A549 (cell line): ENCODE measurements around the gene PRKD2. TPM values are rescaled to one million over a fixed set of nuclear protein-coding genes. Genes with fewer than 3 reads are reported as not detected.

Experiments used
- ATAC-seq, 2 experiments: fragments of 200-7000 bp in 1 of 2; fragments of >200 bp in 1 of 2; cut with Nextera tagmentation in 1 of 2; cut with Tn5 transposase in 1 of 2; 3 replicates each; pipeline versions ENCODE4 v1.8.0 to v1.9.1; 2018 to 2020; ENCODE audit warnings: mild to moderate bottlenecking in 1 of 2, moderate library complexity in 1 of 2
- CTCF ChIA-PET: fragments of 300-600 bp; sonication (Branson Sonifier 250); formaldehyde crosslinking; extraction: SDS; loops from one replicate; lab custom pipeline; 2021; ENCODE audit warnings: antibody characterized with exemption, inconsistent platforms; lab: Yijun Ruan, JAX
- POLR2A ChIA-PET: fragments of 350-600 bp; formaldehyde crosslinking; extraction: SDS; loops from one replicate; lab custom pipeline; 2021; ENCODE audit warnings: antibody characterized with exemption, inconsistent platforms; lab: Yijun Ruan, JAX
- DNase-seq, 2 experiments: peaks; one replicate each; pipeline versions ENCODE4 v3.0.0 to v3.0.0-alpha.2; 2011 to 2016; ENCODE audit warnings: low read depth in 1 of 2, low spot score in 1 of 2
- FAIRE-seq: peaks from 2 replicates; lab custom pipeline; 2011; peaks lifted over from hg19 to GRCh38; lab: Jason Lieb, UNC
- H3K27ac ChIP-seq, 2 experiments: fragments of >200 bp; sonication (Bioruptor Twin); formaldehyde crosslinking; 3 replicates each; pipeline ENCODE4 v1.5.1; 2016 to 2017
- H3K4me1 ChIP-seq: fragments of >200 bp; sonication (Bioruptor Twin); formaldehyde crosslinking; 3 replicates; pipeline ENCODE4 v1.6.1; 2016
- H3K4me2 ChIP-seq: fragments of >200 bp; sonication (Bioruptor Twin); formaldehyde crosslinking; 3 replicates; pipeline ENCODE4 v1.6.1; 2016
- H3K4me3 ChIP-seq: fragments of >200 bp; sonication (Bioruptor Twin); formaldehyde crosslinking; 3 replicates; pipeline ENCODE4 v1.5.1; 2016
- H3K9me3 ChIP-seq: fragments of >200 bp; sonication (Bioruptor Twin); formaldehyde crosslinking; 3 replicates; pipeline ENCODE4 v1.6.1; 2016
- BHLHE40 ChIP-seq: IDR thresholded peaks from 2 replicates; pipeline ENCODE4 v1.6.1; 2012; ENCODE audit warnings: low read depth, low read length, inconsistent platforms
- EP300 ChIP-seq, 2 experiments: fragments of >200 bp; sonication (Bioruptor Twin); formaldehyde crosslinking; IDR thresholded peaks; 2 replicates in 1 of 2; 3 replicates in 1 of 2; pipeline ENCODE4 v1.6.1; 2016 to 2017
- FOSB ChIP-seq: fragments of 250-450 bp; sonication (Bioruptor Pico); IDR thresholded peaks from 2 replicates; pipeline ENCODE4 v1.5.0; 2020; ENCODE audit warnings: mild to moderate bottlenecking, moderate library complexity
- HDAC2 ChIP-seq: fragments of 200-600 bp; sonication (generic); IDR thresholded peaks from 2 replicates; pipeline ENCODE4 v1.6.1; 2016
- HOXB5 ChIP-seq: fragments of 250-450 bp; sonication (Bioruptor Pico); IDR thresholded peaks from 2 replicates; pipeline ENCODE4 v1.5.0; 2020; ENCODE audit warnings: mild to moderate bottlenecking, moderate library complexity
- JUN ChIP-seq, 2 experiments: fragments of >200 bp; sonication (Bioruptor Twin); formaldehyde crosslinking; IDR thresholded peaks; 2 replicates in 1 of 2; 3 replicates in 1 of 2; pipeline ENCODE4 v1.6.1; 2016 to 2017
- JUNB ChIP-seq: fragments of >200 bp; sonication (Bioruptor Twin); formaldehyde crosslinking; IDR thresholded peaks from 2 replicates; pipeline ENCODE4 v1.6.1; 2016
- KDM5A ChIP-seq: fragments of 200-600 bp; sonication (generic); IDR thresholded peaks from 2 replicates; pipeline ENCODE4 v1.6.1; 2016; ENCODE audit warnings: antibody characterized with exemption, mild to moderate bottlenecking
- NFE2L2 ChIP-seq: fragments of 150-350 bp; conservative IDR thresholded peaks from 2 replicates; pipeline ENCODE4 v1.6.1; 2014; ENCODE audit warnings: low read length
- RNF2 ChIP-seq: fragments of 200-600 bp; sonication (generic); IDR thresholded peaks from 2 replicates; pipeline ENCODE4 v1.6.1; 2016; ENCODE audit warnings: low read depth, mild to moderate bottlenecking, antibody characterized with exemption, moderate library complexity, borderline replicate concordance
- SREBF2 ChIP-seq: fragments of 450-650 bp; IDR thresholded peaks from 2 replicates; pipeline ENCODE4 v1.6.1; 2014; ENCODE audit warnings: mild to moderate bottlenecking, moderate library complexity
- ZNF302 ChIP-seq: fragments of 250-450 bp; sonication (Bioruptor Pico); IDR thresholded peaks from 2 replicates; pipeline ENCODE4 v1.9.0; 2021; ENCODE audit warnings: inconsistent platforms, mild to moderate bottlenecking, moderate library complexity
- WGBS: methylation state at CpG from one replicate; pipeline ENCODE4 v1.1.6; 2017; ENCODE audit errors: missing lambda C conversion rate; 5-methylcytosine and 5-hydroxymethylcytosine counted together
- polyA plus RNA-seq, 4 experiments: library from polyadenylated mRNA; depleted of rRNA in 3 of 4; stranded (reverse); fragments of >200 nt; fragmentation: RNase III in 1 of 4; extraction: RNeasy Plus Mini Kit Qiagen cat#74134 plus additional on column Dnase treatment in 1 of 4; gene quantifications; 2 replicates in 3 of 4; 3 replicates in 1 of 4; pipeline ENCODE4 v1.2.3, GENCODE V29; 2011 to 2017
- TF ChIP-seq, protein P1 (sequence below): fragments of >200 bp; sonication (Bioruptor Twin); formaldehyde crosslinking; IDR thresholded peaks from 3 replicates; pipeline ENCODE4 v1.5.1; 2016
- TF ChIP-seq, protein P2 (sequence below): fragments of 150-350 bp; IDR thresholded peaks from 2 replicates; pipeline ENCODE4 v1.6.1; 2014; ENCODE audit warnings: low read depth, mild to moderate bottlenecking, low read length
- TF ChIP-seq, protein P3 (sequence below): fragments of 450-650 bp; IDR thresholded peaks from 2 replicates; pipeline ENCODE4 v1.6.1; 2014; ENCODE audit warnings: antibody characterized with exemption
- TF ChIP-seq, protein P4 (sequence below): fragments of 200-600 bp; sonication (generic); IDR thresholded peaks from 2 replicates; pipeline ENCODE4 v1.6.1; 2016; ENCODE audit warnings: antibody characterized with exemption, mild to moderate bottlenecking, moderate library complexity
- TF ChIP-seq, protein P5 (sequence below): fragments of >200 bp; sonication (Bioruptor Twin); formaldehyde crosslinking; IDR thresholded peaks from 2 replicates; pipeline ENCODE4 v1.6.1; 2016
- TF ChIP-seq, protein P6 (sequence below): IDR thresholded peaks from 2 replicates; pipeline ENCODE4 v1.6.1; 2012
- TF ChIP-seq, protein P7 (sequence below): fragments of >200 bp; sonication (Bioruptor Twin); formaldehyde crosslinking; IDR thresholded peaks from 3 replicates; pipeline ENCODE4 v1.6.1; 2016

PRKD2 gene
- polyA plus RNA-seq, 2 of the 4 experiments (the other 2 are of a cell fraction): 8.3 to 24.6 TPM

DNA sequence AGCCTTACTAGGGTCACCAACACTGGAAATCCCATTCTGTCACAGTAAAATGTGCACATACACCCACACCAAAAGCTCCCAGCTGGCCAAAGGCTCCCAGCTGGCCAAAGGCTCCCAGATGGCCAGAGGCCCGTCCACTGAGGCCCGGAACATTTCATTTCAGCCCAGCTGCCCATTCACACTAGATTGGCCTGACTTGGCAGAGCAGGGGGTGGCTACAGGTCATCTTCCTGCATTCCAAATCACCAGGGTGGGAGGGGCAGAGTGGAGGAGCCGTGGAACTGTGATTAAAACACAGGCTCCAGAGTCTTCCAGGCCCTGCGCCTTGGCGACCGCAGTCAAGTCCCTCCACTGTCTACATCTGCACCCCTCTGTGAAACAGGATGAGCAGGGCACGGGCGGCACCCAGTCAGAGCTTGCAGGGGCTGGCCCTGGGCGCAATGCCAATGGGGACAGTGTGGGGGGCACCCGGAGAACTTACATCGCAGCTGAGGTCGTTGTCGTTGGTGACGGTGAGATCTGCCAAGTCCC lies 10.1 kb upstream of the PRKD2 start:
- ChIA-PET POLR2A (no interaction called here), CTCF (interaction anchor here (0.5 to 12.9 kb wide), 17 partner anchors 7 to 356 kb away, joined by 3 to 205 read pairs (median 11); partner anchors contain the start of genes DACT3, FKRP and PRKD2)
- DNase-seq (no peak), FAIRE-seq (no peak), ATAC-seq (no peak)
- no peak overlapping the region for H3K27ac ChIP-seq
- TF ChIP-seq, protein P1, sequence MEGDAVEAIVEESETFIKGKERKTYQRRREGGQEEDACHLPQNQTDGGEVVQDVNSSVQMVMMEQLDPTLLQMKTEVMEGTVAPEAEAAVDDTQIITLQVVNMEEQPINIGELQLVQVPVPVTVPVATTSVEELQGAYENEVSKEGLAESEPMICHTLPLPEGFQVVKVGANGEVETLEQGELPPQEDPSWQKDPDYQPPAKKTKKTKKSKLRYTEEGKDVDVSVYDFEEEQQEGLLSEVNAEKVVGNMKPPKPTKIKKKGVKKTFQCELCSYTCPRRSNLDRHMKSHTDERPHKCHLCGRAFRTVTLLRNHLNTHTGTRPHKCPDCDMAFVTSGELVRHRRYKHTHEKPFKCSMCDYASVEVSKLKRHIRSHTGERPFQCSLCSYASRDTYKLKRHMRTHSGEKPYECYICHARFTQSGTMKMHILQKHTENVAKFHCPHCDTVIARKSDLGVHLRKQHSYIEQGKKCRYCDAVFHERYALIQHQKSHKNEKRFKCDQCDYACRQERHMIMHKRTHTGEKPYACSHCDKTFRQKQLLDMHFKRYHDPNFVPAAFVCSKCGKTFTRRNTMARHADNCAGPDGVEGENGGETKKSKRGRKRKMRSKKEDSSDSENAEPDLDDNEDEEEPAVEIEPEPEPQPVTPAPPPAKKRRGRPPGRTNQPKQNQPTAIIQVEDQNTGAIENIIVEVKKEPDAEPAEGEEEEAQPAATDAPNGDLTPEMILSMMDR: no peak
- TF ChIP-seq RNF2: no peak
- TF ChIP-seq, protein P2, sequence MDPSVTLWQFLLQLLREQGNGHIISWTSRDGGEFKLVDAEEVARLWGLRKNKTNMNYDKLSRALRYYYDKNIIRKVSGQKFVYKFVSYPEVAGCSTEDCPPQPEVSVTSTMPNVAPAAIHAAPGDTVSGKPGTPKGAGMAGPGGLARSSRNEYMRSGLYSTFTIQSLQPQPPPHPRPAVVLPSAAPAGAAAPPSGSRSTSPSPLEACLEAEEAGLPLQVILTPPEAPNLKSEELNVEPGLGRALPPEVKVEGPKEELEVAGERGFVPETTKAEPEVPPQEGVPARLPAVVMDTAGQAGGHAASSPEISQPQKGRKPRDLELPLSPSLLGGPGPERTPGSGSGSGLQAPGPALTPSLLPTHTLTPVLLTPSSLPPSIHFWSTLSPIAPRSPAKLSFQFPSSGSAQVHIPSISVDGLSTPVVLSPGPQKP: no peak
- TF ChIP-seq, protein P3, sequence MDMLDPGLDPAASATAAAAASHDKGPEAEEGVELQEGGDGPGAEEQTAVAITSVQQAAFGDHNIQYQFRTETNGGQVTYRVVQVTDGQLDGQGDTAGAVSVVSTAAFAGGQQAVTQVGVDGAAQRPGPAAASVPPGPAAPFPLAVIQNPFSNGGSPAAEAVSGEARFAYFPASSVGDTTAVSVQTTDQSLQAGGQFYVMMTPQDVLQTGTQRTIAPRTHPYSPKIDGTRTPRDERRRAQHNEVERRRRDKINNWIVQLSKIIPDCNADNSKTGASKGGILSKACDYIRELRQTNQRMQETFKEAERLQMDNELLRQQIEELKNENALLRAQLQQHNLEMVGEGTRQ: no peak
- no peak for TF ChIP-seq JUN (IDR thresholded peaks at IDR 0.05)
- TF ChIP-seq, protein P4, sequence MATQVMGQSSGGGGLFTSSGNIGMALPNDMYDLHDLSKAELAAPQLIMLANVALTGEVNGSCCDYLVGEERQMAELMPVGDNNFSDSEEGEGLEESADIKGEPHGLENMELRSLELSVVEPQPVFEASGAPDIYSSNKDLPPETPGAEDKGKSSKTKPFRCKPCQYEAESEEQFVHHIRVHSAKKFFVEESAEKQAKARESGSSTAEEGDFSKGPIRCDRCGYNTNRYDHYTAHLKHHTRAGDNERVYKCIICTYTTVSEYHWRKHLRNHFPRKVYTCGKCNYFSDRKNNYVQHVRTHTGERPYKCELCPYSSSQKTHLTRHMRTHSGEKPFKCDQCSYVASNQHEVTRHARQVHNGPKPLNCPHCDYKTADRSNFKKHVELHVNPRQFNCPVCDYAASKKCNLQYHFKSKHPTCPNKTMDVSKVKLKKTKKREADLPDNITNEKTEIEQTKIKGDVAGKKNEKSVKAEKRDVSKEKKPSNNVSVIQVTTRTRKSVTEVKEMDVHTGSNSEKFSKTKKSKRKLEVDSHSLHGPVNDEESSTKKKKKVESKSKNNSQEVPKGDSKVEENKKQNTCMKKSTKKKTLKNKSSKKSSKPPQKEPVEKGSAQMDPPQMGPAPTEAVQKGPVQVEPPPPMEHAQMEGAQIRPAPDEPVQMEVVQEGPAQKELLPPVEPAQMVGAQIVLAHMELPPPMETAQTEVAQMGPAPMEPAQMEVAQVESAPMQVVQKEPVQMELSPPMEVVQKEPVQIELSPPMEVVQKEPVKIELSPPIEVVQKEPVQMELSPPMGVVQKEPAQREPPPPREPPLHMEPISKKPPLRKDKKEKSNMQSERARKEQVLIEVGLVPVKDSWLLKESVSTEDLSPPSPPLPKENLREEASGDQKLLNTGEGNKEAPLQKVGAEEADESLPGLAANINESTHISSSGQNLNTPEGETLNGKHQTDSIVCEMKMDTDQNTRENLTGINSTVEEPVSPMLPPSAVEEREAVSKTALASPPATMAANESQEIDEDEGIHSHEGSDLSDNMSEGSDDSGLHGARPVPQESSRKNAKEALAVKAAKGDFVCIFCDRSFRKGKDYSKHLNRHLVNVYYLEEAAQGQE: no peak
- TF ChIP-seq HDAC2: no peak
- TF ChIP-seq FOSB (CRISPR knock-in tag): no peak
- TF ChIP-seq, protein P5, sequence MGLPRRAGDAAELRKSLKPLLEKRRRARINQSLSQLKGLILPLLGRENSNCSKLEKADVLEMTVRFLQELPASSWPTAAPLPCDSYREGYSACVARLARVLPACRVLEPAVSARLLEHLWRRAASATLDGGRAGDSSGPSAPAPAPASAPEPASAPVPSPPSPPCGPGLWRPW: no peak
- no peak for TF ChIP-seq ZNF302 (CRISPR knock-in tag)
- no peak for TF ChIP-seq JUNB
- TF ChIP-seq SREBF2: no peak
- no peak for TF ChIP-seq KDM5A
- TF ChIP-seq, protein P6, sequence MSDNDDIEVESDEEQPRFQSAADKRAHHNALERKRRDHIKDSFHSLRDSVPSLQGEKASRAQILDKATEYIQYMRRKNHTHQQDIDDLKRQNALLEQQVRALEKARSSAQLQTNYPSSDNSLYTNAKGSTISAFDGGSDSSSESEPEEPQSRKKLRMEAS: no peak
- no peak for TF ChIP-seq EP300 (IDR thresholded peaks at IDR 0.05)
- peaks cover 22% of the 10 kb centered on the region for H3K4me1 ChIP-seq
- no peaks in the 10 kb centered on the region for H3K9me3 ChIP-seq
- H3K4me3 ChIP-seq: no peak overlapping the region
- 91% methylated on average over 14 of the region's 14 CpGs for WGBS
- H3K4me2 ChIP-seq: no peak overlapping the region

DNA sequence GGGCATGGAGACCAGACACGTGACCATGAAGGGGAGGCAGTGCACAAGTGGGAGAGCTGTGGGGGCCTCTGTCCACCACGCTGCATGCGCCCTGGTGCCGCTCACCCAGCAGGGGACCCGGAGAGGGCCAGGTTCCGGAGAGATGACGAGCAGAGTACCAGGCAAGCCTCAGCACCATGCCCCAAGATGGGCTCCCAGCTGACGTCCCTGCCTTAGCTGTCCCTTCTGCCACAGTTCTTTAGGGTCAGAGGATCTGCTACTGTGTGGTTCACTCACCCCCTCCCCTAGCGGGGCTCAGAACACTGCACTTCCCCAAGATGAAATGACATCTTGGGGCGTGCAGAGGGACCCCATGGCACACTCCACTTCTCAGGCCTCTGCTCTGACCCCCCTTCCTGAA lies 9.6 kb upstream of the PRKD2 start:
- CTCF ChIA-PET: interaction anchor here (0.5 to 12.9 kb wide), 12 partner anchors 7 to 330 kb away, joined by 3 to 205 read pairs (median 56); partner anchors contain the start of genes DACT3, FKRP and PRKD2
- TF ChIP-seq, protein P5: no peak
- TF ChIP-seq HOXB5 (CRISPR knock-in tag) (no peak), SREBF2 (no peak), JUN (IDR thresholded peaks at IDR 0.05) (no peak), BHLHE40 (no peak), FOSB (CRISPR knock-in tag) (no peak), NFE2L2 (no peak)
- TF ChIP-seq, protein P7, sequence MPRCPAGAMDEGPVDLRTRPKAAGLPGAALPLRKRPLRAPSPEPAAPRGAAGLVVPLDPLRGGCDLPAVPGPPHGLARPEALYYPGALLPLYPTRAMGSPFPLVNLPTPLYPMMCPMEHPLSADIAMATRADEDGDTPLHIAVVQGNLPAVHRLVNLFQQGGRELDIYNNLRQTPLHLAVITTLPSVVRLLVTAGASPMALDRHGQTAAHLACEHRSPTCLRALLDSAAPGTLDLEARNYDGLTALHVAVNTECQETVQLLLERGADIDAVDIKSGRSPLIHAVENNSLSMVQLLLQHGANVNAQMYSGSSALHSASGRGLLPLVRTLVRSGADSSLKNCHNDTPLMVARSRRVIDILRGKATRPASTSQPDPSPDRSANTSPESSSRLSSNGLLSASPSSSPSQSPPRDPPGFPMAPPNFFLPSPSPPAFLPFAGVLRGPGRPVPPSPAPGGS: no peak
- TF ChIP-seq, protein P4: no peak

More for the DNA sequence above, 9.6 kb upstream of the PRKD2 start:
- Histone ChIP-seq H3K4me2 (no peak overlapping the region), H3K4me3 (no peak overlapping the region), H3K27ac (no peak overlapping the region), H3K9me3 (no peaks in the 10 kb centered on the region), H3K4me1 (peaks cover 17% of the 10 kb centered on the region)
- ATAC-seq (no peak), FAIRE-seq (no peak), DNase-seq (no peak)
- POLR2A ChIA-PET: no interaction called here
- 93% methylated on average over 10 of the region's 10 CpGs for WGBS
